Fibroblast of skin of right biceps (primary cell): Measurements from ENCODE around the gene STOML2.

Experiments used
- DNase-seq: peaks from one replicate; pipeline ENCODE4 v3.0.0-alpha.2; 2013

STOML2 gene

DNA sequence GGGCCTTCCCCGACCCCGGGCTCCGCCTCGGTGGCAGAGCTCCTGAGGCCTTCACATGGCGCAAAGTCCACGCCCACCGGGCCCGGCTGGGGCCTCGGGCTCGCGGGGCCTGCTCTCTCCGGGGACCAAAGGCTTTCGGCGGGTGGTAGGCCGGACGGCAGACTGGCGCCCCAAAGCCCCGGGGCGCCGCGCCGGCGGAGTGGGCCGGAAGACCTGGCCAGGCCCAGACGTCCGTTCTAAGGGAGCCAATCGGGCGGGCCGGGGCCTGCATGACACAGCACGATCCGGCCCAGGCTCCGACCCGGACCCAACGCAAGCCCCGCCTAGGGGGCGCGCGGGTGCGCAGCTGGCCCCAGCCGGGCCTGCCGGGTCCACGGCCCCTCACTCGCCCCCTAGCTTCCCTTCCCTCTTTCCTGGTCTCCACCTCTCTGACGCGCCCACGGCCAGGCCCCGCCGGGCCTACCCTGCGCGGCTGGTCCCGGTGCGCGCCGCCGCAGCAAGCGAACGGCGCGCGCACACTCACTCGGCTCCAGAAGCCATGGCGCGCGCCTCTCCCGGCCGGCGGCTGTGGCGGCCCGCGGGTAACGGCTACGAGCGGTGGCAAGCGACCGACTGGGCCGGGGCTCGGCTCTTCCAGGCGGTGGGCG is 31.0 kb downstream of the STOML2 start:
- peak; percentile 87 for DNase-seq

DNA sequence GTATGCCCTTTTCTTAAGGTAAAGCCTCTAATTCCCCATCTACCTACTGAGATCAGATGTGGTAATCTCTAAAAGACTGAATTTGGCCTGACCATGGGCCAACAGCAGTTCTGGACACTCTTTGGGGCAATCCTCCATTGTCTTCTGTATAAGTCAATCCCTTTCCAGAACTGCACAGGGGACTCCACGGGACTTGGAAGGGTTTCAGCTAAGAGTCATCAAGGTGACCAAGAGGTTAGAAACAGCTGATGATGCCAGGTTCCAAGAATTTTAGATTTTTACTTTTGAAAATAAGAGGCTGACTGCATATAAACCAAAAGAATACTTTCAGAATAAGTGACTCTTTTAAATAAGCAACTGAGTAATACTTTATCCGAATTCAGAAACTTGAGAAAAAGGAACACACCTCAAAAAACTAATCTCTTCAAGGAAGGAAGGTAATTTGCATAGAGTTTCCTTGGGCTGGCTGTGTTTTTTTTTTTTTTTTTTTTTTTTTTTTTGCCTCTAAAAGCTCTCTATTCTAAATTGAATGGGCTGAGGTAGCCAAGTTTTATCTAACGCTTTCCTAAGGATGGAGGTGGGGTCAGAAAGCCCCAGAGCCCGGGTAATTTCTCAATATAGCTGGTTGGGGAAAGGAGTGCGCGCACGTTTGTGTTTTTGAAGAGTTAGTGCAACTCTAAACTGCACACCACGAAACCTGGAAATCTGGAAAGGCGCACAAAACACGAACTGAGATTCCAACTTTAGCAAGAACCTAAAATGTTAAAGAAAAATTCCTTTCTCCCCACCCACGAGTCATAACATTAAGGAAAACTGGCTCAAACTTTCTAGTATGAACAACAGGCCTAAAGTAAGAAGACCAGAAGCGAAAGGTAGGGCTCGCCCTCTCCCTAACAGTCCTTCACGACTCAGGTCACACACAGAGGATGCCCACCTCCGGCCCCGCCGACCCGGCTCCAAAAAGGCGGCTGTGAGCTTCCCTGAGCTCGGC is 31.8 kb downstream of the STOML2 start:
- peak; percentile 45 for DNase-seq

DNA sequence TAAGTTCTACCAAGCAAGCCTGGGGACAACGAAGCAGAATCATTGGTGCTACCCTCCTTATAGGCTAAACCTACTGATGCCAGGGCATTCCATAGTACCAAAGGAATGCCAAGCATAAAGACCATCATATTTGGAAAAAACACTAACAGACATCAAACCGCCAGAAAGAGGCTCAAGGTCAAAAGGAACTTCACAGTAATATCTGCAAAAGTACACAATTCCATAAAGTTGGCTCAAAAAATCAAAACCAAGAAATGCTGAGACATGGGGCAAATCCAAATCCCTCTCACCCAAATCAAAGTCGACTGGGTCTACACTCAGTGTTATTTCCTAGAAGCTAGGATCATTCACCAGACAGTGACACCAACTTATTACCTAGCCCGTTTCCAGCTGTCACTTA is 33.9 kb downstream of the STOML2 start:
- no peak for DNase-seq

DNA sequence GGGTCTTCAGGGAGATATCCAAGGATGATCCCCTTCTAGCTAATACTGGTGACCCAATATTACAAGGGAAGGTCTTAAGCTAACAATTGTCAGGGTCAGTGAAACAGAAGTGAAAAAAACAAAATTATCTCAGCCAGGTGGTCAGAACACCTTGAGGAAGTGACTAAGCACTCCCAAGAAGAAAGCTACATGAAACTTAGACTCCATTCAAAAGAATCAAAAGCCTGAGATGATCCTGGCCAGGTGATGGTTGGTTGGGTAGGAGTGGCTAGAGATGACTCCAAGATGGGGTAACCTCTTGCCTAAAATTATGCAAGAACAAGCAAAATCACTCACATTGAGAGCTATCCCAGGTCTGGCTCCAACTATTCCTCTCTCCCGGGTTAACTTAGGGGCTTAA is 35.9 kb downstream of the STOML2 start:
- no peak for DNase-seq

DNA sequence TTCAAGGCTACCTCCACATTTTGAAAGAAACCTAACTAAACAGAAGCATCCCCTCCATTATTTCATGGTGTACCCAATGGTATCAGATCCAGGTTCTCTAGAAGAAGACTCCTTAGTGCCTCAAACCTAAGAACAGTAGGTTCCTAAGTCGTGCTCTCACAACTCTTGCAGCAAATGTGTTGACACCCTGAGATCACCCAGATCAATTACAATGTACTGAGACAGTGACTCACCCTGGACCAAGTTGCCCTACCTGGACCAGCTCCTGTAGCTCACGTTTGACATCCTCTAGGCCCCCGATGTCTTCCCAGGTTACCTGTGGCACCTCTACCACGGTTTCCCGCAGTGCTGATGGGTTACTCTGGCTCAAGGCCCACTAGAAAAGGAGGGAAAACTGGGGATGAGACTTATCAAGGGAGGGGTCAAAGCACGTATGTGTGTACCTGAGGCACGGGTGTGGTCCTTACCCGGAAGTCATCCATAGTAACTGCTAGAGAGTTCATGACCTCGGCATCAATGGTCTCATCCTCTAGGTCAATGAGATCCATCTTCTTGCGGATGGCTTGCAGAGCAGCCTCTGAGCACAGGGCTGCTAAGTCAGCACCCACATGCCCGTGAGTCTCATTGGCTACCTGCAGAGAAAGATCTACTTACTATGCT is 42.3 kb downstream of the STOML2 start:
- DNase-seq, result no peak

DNA sequence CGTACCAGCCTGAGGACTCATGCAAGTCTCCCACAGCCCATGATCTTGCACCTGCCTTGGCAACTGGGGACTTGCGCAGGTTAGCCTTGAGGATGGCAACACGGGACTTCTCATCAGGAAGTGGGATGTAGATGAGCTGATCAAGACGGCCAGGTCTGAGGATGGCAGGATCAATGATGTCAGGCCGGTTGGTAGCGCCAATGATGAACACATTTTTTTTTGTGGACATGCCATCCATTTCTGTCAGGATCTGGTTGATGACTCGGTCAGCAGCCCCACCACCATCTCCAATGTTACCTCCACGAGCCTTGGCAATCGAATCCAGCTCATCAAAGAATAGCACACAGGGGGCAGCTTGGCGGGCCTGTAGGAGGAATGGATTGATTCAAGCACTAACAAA is 43.5 kb downstream of the STOML2 start:
- no peak for DNase-seq

DNA sequence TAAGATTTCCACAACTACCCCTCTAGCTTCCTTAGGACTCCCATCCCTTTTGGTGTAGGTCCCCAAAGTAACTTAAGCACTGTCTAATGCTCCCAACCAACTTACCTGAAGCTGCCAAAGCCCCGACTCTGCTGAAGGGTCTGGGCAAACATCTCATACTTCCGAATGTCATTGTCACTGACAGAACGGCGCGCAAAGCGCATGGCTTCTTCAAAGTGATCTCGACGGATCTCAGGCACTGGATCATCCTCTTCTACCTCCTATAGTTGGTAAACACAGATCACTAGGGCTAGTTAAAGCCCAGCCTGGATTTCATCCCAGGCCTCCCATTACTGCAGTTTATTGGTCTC is 45.7 kb downstream of the STOML2 start:
- DNase-seq, result no peak

DNA sequence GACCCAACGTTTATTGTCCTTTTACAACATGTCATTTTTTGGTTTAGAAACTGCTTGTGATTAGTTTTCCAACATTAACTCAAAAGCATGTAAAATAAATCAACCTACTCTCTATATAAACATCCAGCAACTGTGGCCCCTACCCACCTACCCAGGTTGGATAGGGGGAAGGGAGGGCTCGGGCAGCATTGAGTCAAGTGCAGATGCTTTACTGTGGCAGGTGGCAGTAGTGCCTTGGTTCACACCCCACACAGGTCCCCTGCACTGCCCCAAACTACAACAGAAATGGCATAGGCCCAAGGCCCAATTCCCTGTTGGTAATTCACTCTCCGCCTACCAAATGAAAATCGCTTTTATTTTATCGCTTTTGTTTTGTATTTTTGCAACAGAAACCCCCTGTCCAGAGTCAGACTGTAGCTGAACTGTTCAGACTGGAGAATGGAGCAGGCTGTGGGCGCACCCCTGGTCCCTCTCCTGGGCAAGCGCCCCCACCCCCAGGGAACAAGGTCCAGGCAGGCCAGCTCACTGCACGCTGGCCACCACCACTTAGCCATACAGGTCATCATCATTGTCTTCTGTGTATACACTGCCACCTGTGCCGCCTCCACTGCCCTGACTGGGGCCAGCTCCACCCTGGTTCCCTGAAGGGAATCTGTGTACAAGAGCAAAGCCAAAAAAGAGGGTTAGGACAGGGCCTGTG is 46.2 kb downstream of the STOML2 start:
- DNase-seq, result no peak

DNA sequence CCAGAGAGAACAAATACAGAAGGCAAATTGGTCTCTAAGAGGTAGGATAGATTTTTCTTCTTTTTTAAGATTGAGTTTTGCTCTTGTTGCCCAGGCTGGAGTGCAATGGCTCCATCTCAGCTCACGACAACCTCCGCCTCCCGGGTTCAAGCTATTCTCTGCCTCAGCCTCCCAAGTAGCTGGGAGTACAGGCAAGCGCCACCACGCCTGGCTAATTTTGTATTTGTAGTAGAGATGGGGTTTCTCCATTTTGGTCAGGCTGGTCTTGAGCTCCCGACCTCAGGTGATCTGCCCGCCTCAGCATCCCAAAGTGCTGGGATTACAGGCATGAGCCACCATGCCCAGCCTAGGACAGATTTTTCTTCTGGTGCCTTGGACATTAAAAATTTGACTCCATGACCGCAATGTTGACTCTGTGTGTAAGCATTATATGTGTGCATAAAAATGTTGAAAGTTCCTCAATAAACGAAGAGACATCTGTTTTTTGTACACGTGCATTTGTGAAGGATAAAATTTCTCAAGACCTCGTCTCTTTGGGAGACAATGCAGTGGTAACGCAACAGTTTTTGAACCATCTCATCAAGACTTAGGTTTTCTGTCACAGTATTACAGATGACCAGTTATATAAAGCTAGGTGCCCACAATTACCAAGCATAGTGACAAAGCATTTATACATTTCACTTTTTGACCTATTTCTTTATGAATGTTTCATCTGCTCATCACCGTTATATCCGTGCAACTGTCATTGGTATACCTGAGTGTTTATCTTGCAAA is 47.9 kb downstream of the STOML2 start:
- no peak for DNase-seq

DNA sequence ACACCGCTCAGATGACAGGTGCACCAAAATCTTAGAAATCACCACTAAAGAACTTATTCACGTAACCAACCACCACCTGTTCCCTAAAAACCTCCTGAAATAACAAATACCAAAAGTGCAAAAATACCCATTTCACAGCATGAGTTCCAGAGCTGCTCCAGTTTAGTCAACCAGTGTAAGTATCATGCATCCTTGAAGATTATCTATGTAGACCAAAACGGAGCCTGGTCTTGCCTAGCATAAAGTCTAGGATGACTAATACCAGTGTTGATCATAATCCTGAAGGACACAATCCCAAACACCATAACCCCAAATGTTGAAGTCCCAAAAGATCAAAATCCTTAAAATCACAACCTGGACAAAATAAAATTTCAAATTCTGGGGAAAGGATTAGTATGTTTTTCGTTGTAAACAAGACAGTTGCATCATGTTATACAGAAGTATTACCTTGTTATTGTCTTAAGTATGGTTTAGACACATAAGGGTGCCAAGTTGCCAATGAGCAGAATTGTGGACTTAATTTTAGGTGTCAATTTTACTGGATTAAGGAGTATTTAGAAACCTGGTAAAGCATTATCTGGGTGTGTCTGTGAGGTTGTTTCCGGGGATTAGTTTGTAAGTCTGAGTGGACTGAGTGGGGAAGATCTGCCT is 48.6 kb downstream of the STOML2 start:
- no peak for DNase-seq

DNA sequence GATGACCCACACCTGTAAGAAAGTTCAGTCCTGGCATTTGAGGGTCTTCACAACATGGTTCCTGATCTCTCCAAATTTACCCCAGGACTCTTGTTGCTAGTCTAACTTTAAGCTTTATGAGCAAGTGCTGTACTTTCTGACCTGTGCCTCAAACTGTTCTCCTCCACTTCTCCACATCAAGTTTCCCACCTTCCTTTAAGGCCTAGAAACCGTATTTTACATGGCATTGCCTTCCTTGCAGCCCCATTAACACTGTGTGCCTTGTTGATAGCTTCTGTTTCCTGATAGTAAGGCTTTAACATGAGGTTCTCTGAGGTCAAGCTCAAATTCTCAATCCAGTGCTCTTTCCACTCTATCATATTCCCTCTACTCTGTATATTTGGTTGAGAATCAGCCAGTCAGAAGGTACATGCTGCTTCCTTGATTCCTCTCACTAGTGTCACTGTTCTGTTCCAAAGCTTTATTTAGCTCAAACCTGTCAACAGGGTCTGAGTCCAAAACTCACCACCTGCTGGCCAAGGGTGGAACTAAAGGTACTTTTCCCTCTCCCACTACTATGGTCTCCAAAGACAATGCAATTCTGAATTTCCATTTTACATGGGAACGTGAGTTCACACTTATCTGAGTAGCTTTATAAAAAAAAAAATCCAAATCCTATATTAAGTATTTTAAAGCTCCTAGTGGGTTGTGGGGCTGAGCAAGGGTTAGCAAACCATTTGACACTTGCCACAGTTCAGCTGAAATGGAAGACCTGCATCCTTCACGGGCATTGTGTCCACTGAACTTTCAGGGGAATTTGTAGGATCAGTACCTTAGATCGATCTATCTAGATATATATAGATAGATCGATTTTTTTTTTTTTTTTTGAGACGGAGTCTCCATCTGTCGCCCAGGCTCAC is 51.6 kb downstream of the STOML2 start:
- DNase-seq, result peak; percentile 52
